PC-3 (cell line): ENCODE measurements around the gene FADS1. TPM values are rescaled to one million over a fixed set of nuclear protein-coding genes. Genes with fewer than 3 reads are reported as not detected.

Experiments
- ATAC-seq: fragments of 200-7000 bp; cut with Tn5 transposase; 2 replicates; pipeline ENCODE4 v1.9.1; 2020; ENCODE audit warnings: mild to moderate bottlenecking, moderate library complexity
- BruUV-seq: library from RNA; stranded (reverse); fragments of 400-500 nt; replicated peaks from 2 replicates; lab custom pipeline; 2021; lab: Mats Ljungman, UMichigan
- CTCF ChIA-PET: fragments of 300-600 bp; sonication (Branson Sonifier 250); formaldehyde crosslinking; loops from one replicate; lab custom pipeline; 2022; ENCODE audit warnings: antibody characterized with exemption; lab: Charles Lee
- POLR2A ChIA-PET: fragments of 300-600 bp; sonication (Branson Sonifier 250); formaldehyde crosslinking; loops from one replicate; lab custom pipeline; 2022; ENCODE audit warnings: antibody characterized with exemption; ENCODE audit not compliant: unreplicated experiment; lab: Charles Lee
- DNase-seq: peaks from one replicate; pipeline ENCODE4 v3.0.0-alpha.2; 2015
- H2AFZ ChIP-seq: fragments of 300-600 bp; sonication (generic); 2 replicates; pipeline ENCODE4 v1.6.0; 2016; ENCODE audit warnings: antibody characterized with exemption, low read length
- H3F3A ChIP-seq: fragments of 300-600 bp; sonication (generic); one replicate; pipeline ENCODE4 v1.6.0; 2017; ENCODE audit warnings: antibody characterized with exemption, low read length, control low read depth, mild to moderate bottlenecking; ENCODE audit not compliant: unreplicated experiment
- H3K27ac ChIP-seq: fragments of 300-600 bp; sonication (generic); 2 replicates; pipeline ENCODE4 v1.5.1; 2016; ENCODE audit warnings: mild to moderate bottlenecking, low read length
- H3K27me3 ChIP-seq: fragments of 300-600 bp; sonication (generic); 2 replicates; pipeline ENCODE4 v1.6.1; 2016; ENCODE audit warnings: low read length, mixed read lengths
- H3K36me3 ChIP-seq: fragments of 300-600 bp; sonication (generic); 2 replicates; pipeline ENCODE4 v1.6.1; 2016; ENCODE audit warnings: low read depth, mixed run types, low read length, mixed read lengths
- H3K4me1 ChIP-seq: fragments of 300-600 bp; sonication (generic); 2 replicates; pipeline ENCODE4 v1.5.1; 2016; ENCODE audit warnings: low read length; ENCODE audit not compliant: insufficient read depth
- H3K4me2 ChIP-seq: fragments of 300-600 bp; sonication (generic); 2 replicates; pipeline ENCODE4 v1.6.0; 2016; ENCODE audit warnings: low read length
- H3K4me3 ChIP-seq: fragments of 300-600 bp; sonication (generic); 2 replicates; pipeline ENCODE4 v1.5.1; 2016; ENCODE audit warnings: mild to moderate bottlenecking, low read length, mixed read lengths
- H3K79me2 ChIP-seq: fragments of 300-600 bp; sonication (generic); 2 replicates; pipeline ENCODE4 v1.6.1; 2017; ENCODE audit warnings: low read length, mixed read lengths
- H3K9ac ChIP-seq: fragments of 300-600 bp; sonication (generic); 2 replicates; pipeline ENCODE4 v1.6.0; 2016; ENCODE audit warnings: mild to moderate bottlenecking, low read length
- H3K9me2 ChIP-seq: fragments of 300-600 bp; sonication (generic); replicated peaks from 2 replicates; pipeline ENCODE4 v1.6.1; 2016; ENCODE audit warnings: mixed run types, low read length, mixed read lengths
- H3K9me3 ChIP-seq: fragments of 300-600 bp; sonication (generic); 2 replicates; pipeline ENCODE4 v1.6.1; 2016; ENCODE audit warnings: low read length, mixed read lengths
- H4K20me1 ChIP-seq: fragments of 300-600 bp; sonication (generic); 2 replicates; pipeline ENCODE4 v1.6.1; 2016; ENCODE audit warnings: low read length, mixed read lengths
- CTCF ChIP-seq: fragments of 300-600 bp; sonication (generic); conservative IDR thresholded peaks from 2 replicates; pipeline ENCODE4 v1.5.1; 2017; ENCODE audit warnings: antibody characterized with exemption, low read depth, mild to moderate bottlenecking, low read length
- EZH2 ChIP-seq: fragments of 300-600 bp; sonication (generic); IDR thresholded peaks from one replicate; pipeline ENCODE4 v1.6.1; 2017; ENCODE audit warnings: antibody characterized with exemption, mild to moderate bottlenecking, low read length; ENCODE audit not compliant: unreplicated experiment
- EZH2phosphoT487 ChIP-seq: fragments of 300-600 bp; sonication (generic); IDR thresholded peaks from 2 replicates; pipeline ENCODE4 v1.6.1; 2018; ENCODE audit warnings: mild to moderate bottlenecking, antibody characterized with exemption, low read length, borderline replicate concordance
- intact Hi-C: fragments of 100-400 bp; cut with micrococcal nuclease; formaldehyde crosslinking; loops from 2 replicates; pipeline ENCODE4 v1.9.0; 2023
- total RNA-seq: library from RNA; depleted of rRNA; stranded (reverse); fragments of >200 nt; gene quantifications from 2 replicates; pipeline ENCODE4 v1.2.3, GENCODE V29; 2014

The FADS1 gene
- total RNA-seq, 1 experiment from 2014 or later = 84.4 TPM

- no peaks in the 10 kb centered on the region for H3F3A ChIP-seq
- DNase-seq = no peak
- ChIA-PET POLR2A (no interaction called here), CTCF (no interaction called here)
- no peak overlapping the region for H3K4me3 ChIP-seq
- BruUV-seq = no TSS peak
- no peaks in the 10 kb centered on the region for H3K9me2 ChIP-seq
- no peak overlapping the region for H3K4me2 ChIP-seq
- H3K27me3 ChIP-seq = no peaks in the 10 kb centered on the region
- TF ChIP-seq EZH2 (no peak), CTCF (no peak), EZH2phosphoT487 (no peak)
- no peaks in the 10 kb centered on the region for H4K20me1 ChIP-seq
- H3K9me3 ChIP-seq = no peaks in the 10 kb centered on the region
- H3K36me3 ChIP-seq = no peaks in the 10 kb centered on the region
- H3K9ac ChIP-seq = no peak overlapping the region
- H3K79me2 ChIP-seq = no peaks in the 10 kb centered on the region
- ATAC-seq = no peak
- H3K27ac ChIP-seq = no peak overlapping the region
- H3K4me1 ChIP-seq = peaks cover 5% of the 10 kb centered on the region
- intact Hi-C loops = no loop called here
- H2AFZ ChIP-seq = no peak overlapping the region
These were observed 55.2 kb downstream of the FADS1 start for GRCh38 chr11:61761440-61762222.

GRCh38 chr11:61760946-61761345 lies 55.9 kb downstream of the FADS1 start:
- Histone ChIP-seq H3K4me2 (no peak overlapping the region), H3K4me3 (no peak overlapping the region), H4K20me1 (no peaks in the 10 kb centered on the region), H3K9ac (no peak overlapping the region), H2AFZ (no peak overlapping the region), H3F3A (no peaks in the 10 kb centered on the region), H3K36me3 (no peaks in the 10 kb centered on the region), H3K27ac (no peak overlapping the region), H3K9me2 (no peaks in the 10 kb centered on the region), H3K79me2 (no peaks in the 10 kb centered on the region), H3K4me1 (peaks cover 12% of the 10 kb centered on the region), H3K9me3 (no peaks in the 10 kb centered on the region), H3K27me3 (no peaks in the 10 kb centered on the region)
- POLR2A ChIA-PET = no interaction called here
- intact Hi-C loops = no loop called here
- TF ChIP-seq EZH2 = no peak
- no peak for TF ChIP-seq CTCF
- TF ChIP-seq EZH2phosphoT487 = no peak
- ATAC-seq = no peak
- CTCF ChIA-PET = no interaction called here
- DNase-seq = no peak
- BruUV-seq = no TSS peak

DNA sequence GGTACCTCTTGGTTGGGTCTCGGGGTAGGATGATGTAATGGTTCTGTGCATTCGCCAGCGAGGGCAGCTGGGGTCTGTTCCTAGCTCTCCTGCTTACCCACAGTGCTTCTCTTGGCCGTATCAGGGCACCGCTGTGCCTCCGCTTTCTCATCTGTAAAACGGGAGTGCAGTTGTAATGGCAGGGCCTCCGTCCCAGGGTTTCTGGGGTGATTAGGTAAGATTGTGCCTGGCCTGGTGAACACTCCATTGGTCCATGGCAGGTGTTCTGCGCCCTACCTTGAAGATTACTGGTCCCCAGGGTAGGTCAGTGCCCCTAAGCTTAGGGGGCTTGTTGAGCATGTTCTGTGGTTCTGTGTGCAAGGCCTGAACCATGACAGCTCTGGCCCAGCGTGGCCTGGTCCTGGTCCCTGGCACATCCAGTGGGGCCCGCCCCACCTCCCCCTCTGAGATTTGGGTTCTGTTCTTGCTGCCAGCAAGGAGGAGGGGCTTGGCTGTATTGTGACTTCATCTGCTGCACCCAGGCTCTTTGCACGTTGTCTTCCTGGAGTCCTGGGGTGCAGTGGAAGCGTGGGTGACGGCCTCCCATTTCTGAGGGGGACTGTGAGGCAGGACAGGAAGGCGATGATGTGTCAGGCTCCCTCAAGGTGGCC lies 59.5 kb downstream of the FADS1 start:
- Histone ChIP-seq H3K79me2 (no peaks in the 10 kb centered on the region), H2AFZ (no peak overlapping the region), H3K27me3 (no peaks in the 10 kb centered on the region), H3K27ac (no peak overlapping the region), H3F3A (no peaks in the 10 kb centered on the region), H3K9me3 (no peaks in the 10 kb centered on the region), H4K20me1 (no peaks in the 10 kb centered on the region), H3K9ac (no peak overlapping the region), H3K9me2 (no peaks in the 10 kb centered on the region), H3K4me2 (no peak overlapping the region), H3K4me1 (peaks cover 16% of the 10 kb centered on the region), H3K36me3 (no peaks in the 10 kb centered on the region), H3K4me3 (no peak overlapping the region)
- TF ChIP-seq CTCF = no peak
- no peak for TF ChIP-seq EZH2phosphoT487
- TF ChIP-seq EZH2 = no peak
- intact Hi-C loops = no loop called here
- BruUV-seq = no TSS peak
- DNase-seq (no peak), ATAC-seq (no peak)
- ChIA-PET POLR2A (no interaction called here), CTCF (no interaction called here)
